ENCODE results near the gene PGLYRP1. TPM values are rescaled to one million over a fixed set of nuclear protein-coding genes. Genes with fewer than 3 reads are reported as not detected.

Gene PGLYRP1
- total RNA-seq, 1 experiment from 2014 or later: not detected

GRCh38 chr19:46036744-46037128 is 13.9 kb upstream of the PGLYRP1 start:
- Histone ChIP-seq H2BK5ac (ENCODE audit: insufficient read length, low read length) (no peak overlapping the region), H3K79me2 (ENCODE audit: insufficient read depth, low read length) (no peaks in the 10 kb centered on the region), H4K8ac (replicated peaks; ENCODE audit: insufficient read length, low read depth, low read length) (no peak overlapping the region), H3K27ac (ENCODE audit: insufficient read length, low read depth, low read length) (no peak overlapping the region), H2BK120ac (ENCODE audit: low read depth, low read length, poor library complexity, severe bottlenecking) (no peak overlapping the region), H4K5ac (ENCODE audit: insufficient read length, low read depth, low read length) (no peak overlapping the region), H4K91ac (ENCODE audit: insufficient read length, low read depth, low read length) (no peak overlapping the region), H2BK15ac (ENCODE audit: low read depth, low read length) (no peak overlapping the region), H2BK20ac (ENCODE audit: low read depth, low read length, poor library complexity, severe bottlenecking) (no peak overlapping the region), H2AK5ac (ENCODE audit: insufficient read length, low read length) (no peak overlapping the region), H3K23ac (ENCODE audit: insufficient read length, low read depth, low read length) (no peak overlapping the region), H3K18ac (ENCODE audit: insufficient read length, low read depth, low read length) (no peak overlapping the region), H3K4me2 (ENCODE audit: insufficient read depth, insufficient read length, low read length) (no peak overlapping the region), H3K79me1 (ENCODE audit: insufficient read depth, low read depth, low read length, poor library complexity, severe bottlenecking) (no peaks in the 10 kb centered on the region), H4K20me1 (ENCODE audit: control insufficient read depth, insufficient read depth, insufficient read length) (no peaks in the 10 kb centered on the region), H3K27me3 (ENCODE audit: insufficient read depth, low read length) (no peaks in the 10 kb centered on the region), H3K14ac (ENCODE audit: insufficient read depth, low read length) (no peak overlapping the region), H2BK12ac (ENCODE audit: insufficient read length, low read depth, low read length) (no peak overlapping the region), H3K9me3 (ENCODE audit: control insufficient read depth, low read depth, low read length) (no peaks in the 10 kb centered on the region), H3T11ph (ENCODE audit: low read length) (no peak overlapping the region), H2AFZ (ENCODE audit: low read length) (no peak overlapping the region), H3K9ac (ENCODE audit: extremely low read depth, insufficient read length, low read length) (no peak overlapping the region), H3K4ac (ENCODE audit: low read depth, low read length) (no peak overlapping the region), H3K4me1 (ENCODE audit: insufficient read depth, low read length) (no peaks in the 10 kb centered on the region), H3K56ac (ENCODE audit: insufficient read length, low read depth, low read length) (no peak overlapping the region), H3K23me2 (ENCODE audit: insufficient read length, low read depth, low read length, poor library complexity, severe bottlenecking) (no peaks in the 10 kb centered on the region)
- H3K4me1 Mint-ChIP-seq: peaks cover 0 to 7% of the 10 kb centered on the region in 2 experiments; a peak in 2 of 4 replicates
- H3K27me3 Mint-ChIP-seq (ENCODE audit: low read depth): peaks cover 29% of the 10 kb centered on the region
- DNase-seq: no peak
- no peak overlapping the region for H3K4me3 Mint-ChIP-seq
- no CpG with 5 or more reads among the region's 3 CpGs for WGBS (ENCODE audit: extremely low coverage, insufficient read length, low lambda C conversion rate)
- H3K27ac Mint-ChIP-seq: no peak overlapping the region
- H3K36me3 Mint-ChIP-seq (ENCODE audit: insufficient read depth in 1 of 3, low read depth in 3 of 3): no peaks in the 10 kb centered on the region; a peak in 1 of 7 replicates
- peaks cover 16 to 24% of the 10 kb centered on the region in 2 experiments; a peak in 4 of 5 replicates for H3K9me3 Mint-ChIP-seq
- no peak for TF ChIP-seq CTCF (conservative IDR thresholded peaks at IDR 0.05)
